GM23338 (cell line): ENCODE measurements around the gene SPINDOC. TPM values are rescaled to one million over a fixed set of nuclear protein-coding genes. Genes with fewer than 3 reads are reported as not detected.

Experiments
- ATAC-seq: fragments of 200-7000 bp; cut with Tn5 transposase; 3 replicates; pipeline ENCODE4 v1.9.1; 2020
- DNase-seq: peaks from one replicate; pipeline ENCODE4 v3.0.0-alpha.2; 2015; ENCODE audit warnings: low spot score
- H2AFZ ChIP-seq: fragments of 200-600 bp; sonication (generic); 2 replicates; pipeline ENCODE4 v1.8.0; 2016; ENCODE audit warnings: antibody characterized with exemption, mild to moderate bottlenecking, moderate library complexity
- H3F3A ChIP-seq: fragments of 200-600 bp; sonication (generic); replicated peaks from 2 replicates; pipeline ENCODE4 v1.8.0; 2017; ENCODE audit warnings: antibody characterized with exemption, mixed run types, low read depth
- H3K27ac ChIP-seq: fragments of 200-600 bp; sonication (generic); 2 replicates; pipeline ENCODE4 v1.6.1; 2016; ENCODE audit warnings: low read depth
- H3K27me3 ChIP-seq: fragments of 200-600 bp; sonication (generic); 2 replicates; pipeline ENCODE4 v1.8.0; 2016; ENCODE audit warnings: mild to moderate bottlenecking, mixed run types, moderate library complexity; ENCODE audit not compliant: insufficient read depth
- H3K36me3 ChIP-seq: fragments of 200-600 bp; sonication (generic); 2 replicates; pipeline ENCODE4 v1.8.0; 2016; ENCODE audit warnings: mild to moderate bottlenecking; ENCODE audit not compliant: insufficient read depth
- H3K4me1 ChIP-seq: fragments of 200-600 bp; sonication (generic); 2 replicates; pipeline ENCODE4 v1.8.0; 2016; ENCODE audit warnings: mild to moderate bottlenecking, moderate library complexity; ENCODE audit not compliant: insufficient read depth
- H3K4me2 ChIP-seq: fragments of 200-600 bp; sonication (generic); 2 replicates; pipeline ENCODE4 v1.7.1; 2017; ENCODE audit warnings: mixed run types
- H3K4me3 ChIP-seq: fragments of 200-600 bp; sonication (generic); 2 replicates; pipeline ENCODE4 v1.6.1; 2016; ENCODE audit warnings: mixed run types
- H3K79me2 ChIP-seq: fragments of 200-600 bp; sonication (generic); replicated peaks from 2 replicates; pipeline ENCODE4 v1.8.0; 2017; ENCODE audit warnings: mild to moderate bottlenecking; ENCODE audit not compliant: insufficient read depth
- H3K9me2 ChIP-seq: fragments of 200-600 bp; sonication (generic); 2 replicates; pipeline ENCODE4 v1.8.0; 2017; ENCODE audit not compliant: insufficient read depth
- H4K20me1 ChIP-seq: fragments of 200-600 bp; sonication (generic); replicated peaks from 2 replicates; pipeline ENCODE4 v1.8.0; 2017; ENCODE audit warnings: mild to moderate bottlenecking; ENCODE audit not compliant: insufficient read depth
- H3K27ac Mint-ChIP-seq: 2 replicates; pipeline ENCODE4 v1.8.0; 2020; ENCODE audit warnings: inconsistent platforms, mild to moderate bottlenecking, moderate library complexity, mixed read lengths
- H3K27me3 Mint-ChIP-seq: 3 replicates; pipeline ENCODE4 v1.8.0; 2022; ENCODE audit warnings: low read depth, mild to moderate bottlenecking, moderate library complexity, mixed read lengths, inconsistent platforms; ENCODE audit not compliant: insufficient read depth, poor library complexity
- H3K36me3 Mint-ChIP-seq: 3 replicates; pipeline ENCODE4 v1.8.0; 2021; ENCODE audit warnings: low read depth, mild to moderate bottlenecking, inconsistent platforms, moderate library complexity, mixed read lengths
- H3K4me1 Mint-ChIP-seq: 3 replicates; pipeline ENCODE4 v1.8.0; 2020; ENCODE audit warnings: mild to moderate bottlenecking, inconsistent platforms, mixed read lengths
- H3K4me3 Mint-ChIP-seq: 3 replicates; pipeline ENCODE4 v1.8.0; 2021; ENCODE audit warnings: moderate library complexity, mild to moderate bottlenecking, inconsistent platforms, mixed read lengths
- H3K9me3 Mint-ChIP-seq: 3 replicates; pipeline ENCODE4 v1.8.0; 2020; ENCODE audit warnings: moderate library complexity, mild to moderate bottlenecking, inconsistent platforms, mixed read lengths
- CREB1 ChIP-seq: fragments of 250-450 bp; sonication (Bioruptor Pico); IDR thresholded peaks from 2 replicates; pipeline ENCODE4 v1.5.0; 2020; ENCODE audit warnings: low read depth, mild to moderate bottlenecking, moderate library complexity
- EZH2phosphoT487 ChIP-seq: fragments of 200-600 bp; sonication (generic); IDR thresholded peaks from one replicate; pipeline ENCODE4 v1.8.1; 2018; ENCODE audit warnings: antibody characterized with exemption; ENCODE audit not compliant: unreplicated experiment
- JUNB ChIP-seq: IDR thresholded peaks from one replicate; pipeline ENCODE4 v1.6.1; 2016; ENCODE audit warnings: antibody characterized with exemption; ENCODE audit not compliant: unreplicated experiment
- POLR2AphosphoS5 ChIP-seq: IDR thresholded peaks from 2 replicates; pipeline ENCODE4 v1.6.1; 2016; ENCODE audit warnings: antibody characterized with exemption, low read depth
- STAT1 ChIP-seq: IDR thresholded peaks from one replicate; pipeline ENCODE4 v1.6.1; 2016; ENCODE audit warnings: antibody characterized with exemption; ENCODE audit not compliant: unreplicated experiment
- ZNF331 ChIP-seq: fragments of 250-450 bp; sonication (Bioruptor Pico); IDR thresholded peaks from 2 replicates; pipeline ENCODE4 v1.5.0; 2020; ENCODE audit warnings: low read depth, mild to moderate bottlenecking, moderate library complexity
- polyA plus RNA-seq: library from polyadenylated mRNA; unstranded; fragments of >200 nt; fragmentation: Nextera tagmentation; extraction: Ambion mirVana; gene quantifications from 2 replicates; pipeline ENCODE4 v1.2.1, GENCODE V29; 2016
- total RNA-seq: library from RNA; depleted of rRNA; stranded (reverse); fragments of >200 nt; shearing (Covaris generic); gene quantifications from 2 replicates; pipeline ENCODE4 v1.2.3, GENCODE V29; 2014
- TF ChIP-seq, protein P1 (sequence below): IDR thresholded peaks from one replicate; pipeline ENCODE4 v1.6.1; 2018; ENCODE audit warnings: antibody characterized with exemption; ENCODE audit not compliant: unreplicated experiment
- TF ChIP-seq, protein P2 (sequence below), 2 experiments: fragments of 200-600 bp in 1 of 2; sonication (generic) in 1 of 2; conservative IDR thresholded peaks; 2 replicates each; pipeline versions ENCODE4 v1.5.1 to v1.6.1; 2016 to 2017; ENCODE audit warnings: antibody characterized with exemption in 2 of 2, low read depth in 2 of 2, mild to moderate bottlenecking in 2 of 2, moderate library complexity in 1 of 2
- TF ChIP-seq, protein P3 (sequence below): fragments of 250-450 bp; sonication (Bioruptor Pico); IDR thresholded peaks from 2 replicates; pipeline ENCODE4 v1.5.0; 2020; ENCODE audit warnings: mild to moderate bottlenecking, moderate library complexity
- TF ChIP-seq, protein P4 (sequence below): IDR thresholded peaks from 2 replicates; pipeline ENCODE4 v1.6.1; 2016; ENCODE audit warnings: antibody characterized with exemption

Gene SPINDOC
- total and polyA plus RNA-seq, 2 experiments from 2014 or later: 9.4 to 84.7 TPM

DNA sequence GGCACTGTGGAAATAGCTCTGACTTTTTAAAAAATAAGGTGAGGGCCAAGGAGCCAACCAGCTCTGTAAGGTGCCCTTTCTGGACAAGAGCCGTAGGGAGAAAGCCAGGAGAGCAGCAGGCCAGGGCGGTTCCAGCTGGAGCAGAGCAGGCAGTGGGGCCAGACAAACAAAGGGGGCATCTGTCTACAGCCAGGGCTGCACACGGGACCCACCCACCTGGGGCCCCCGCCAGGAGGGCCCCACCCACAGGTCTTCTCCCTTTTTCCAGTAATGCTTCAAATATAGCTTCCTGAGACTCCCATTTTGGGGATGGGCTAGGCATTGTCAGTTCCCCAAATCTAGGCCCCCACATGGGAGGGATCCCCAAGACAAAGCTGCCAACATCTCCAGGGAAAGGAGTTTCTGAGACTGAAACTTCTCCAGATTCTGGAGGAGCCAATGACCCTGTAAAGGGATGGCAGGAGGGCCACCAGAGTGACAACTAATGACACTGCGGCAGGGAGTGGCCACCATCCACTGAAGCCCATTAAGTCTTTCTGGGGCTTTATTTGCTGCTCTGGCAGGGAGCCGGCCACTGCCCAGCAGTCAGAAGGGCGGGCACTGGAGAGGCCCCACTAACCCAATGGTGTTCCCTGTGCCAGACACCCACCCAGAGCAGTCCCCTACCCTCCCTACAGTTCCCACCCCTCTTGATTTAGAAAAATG is 46.6 kb upstream of the SPINDOC start (continued):
- TF ChIP-seq, protein P1, sequence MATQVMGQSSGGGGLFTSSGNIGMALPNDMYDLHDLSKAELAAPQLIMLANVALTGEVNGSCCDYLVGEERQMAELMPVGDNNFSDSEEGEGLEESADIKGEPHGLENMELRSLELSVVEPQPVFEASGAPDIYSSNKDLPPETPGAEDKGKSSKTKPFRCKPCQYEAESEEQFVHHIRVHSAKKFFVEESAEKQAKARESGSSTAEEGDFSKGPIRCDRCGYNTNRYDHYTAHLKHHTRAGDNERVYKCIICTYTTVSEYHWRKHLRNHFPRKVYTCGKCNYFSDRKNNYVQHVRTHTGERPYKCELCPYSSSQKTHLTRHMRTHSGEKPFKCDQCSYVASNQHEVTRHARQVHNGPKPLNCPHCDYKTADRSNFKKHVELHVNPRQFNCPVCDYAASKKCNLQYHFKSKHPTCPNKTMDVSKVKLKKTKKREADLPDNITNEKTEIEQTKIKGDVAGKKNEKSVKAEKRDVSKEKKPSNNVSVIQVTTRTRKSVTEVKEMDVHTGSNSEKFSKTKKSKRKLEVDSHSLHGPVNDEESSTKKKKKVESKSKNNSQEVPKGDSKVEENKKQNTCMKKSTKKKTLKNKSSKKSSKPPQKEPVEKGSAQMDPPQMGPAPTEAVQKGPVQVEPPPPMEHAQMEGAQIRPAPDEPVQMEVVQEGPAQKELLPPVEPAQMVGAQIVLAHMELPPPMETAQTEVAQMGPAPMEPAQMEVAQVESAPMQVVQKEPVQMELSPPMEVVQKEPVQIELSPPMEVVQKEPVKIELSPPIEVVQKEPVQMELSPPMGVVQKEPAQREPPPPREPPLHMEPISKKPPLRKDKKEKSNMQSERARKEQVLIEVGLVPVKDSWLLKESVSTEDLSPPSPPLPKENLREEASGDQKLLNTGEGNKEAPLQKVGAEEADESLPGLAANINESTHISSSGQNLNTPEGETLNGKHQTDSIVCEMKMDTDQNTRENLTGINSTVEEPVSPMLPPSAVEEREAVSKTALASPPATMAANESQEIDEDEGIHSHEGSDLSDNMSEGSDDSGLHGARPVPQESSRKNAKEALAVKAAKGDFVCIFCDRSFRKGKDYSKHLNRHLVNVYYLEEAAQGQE: no peak
- no peak for TF ChIP-seq POLR2AphosphoS5
- no peak for TF ChIP-seq ZNF331 (CRISPR knock-in tag)
- TF ChIP-seq, protein P2, sequence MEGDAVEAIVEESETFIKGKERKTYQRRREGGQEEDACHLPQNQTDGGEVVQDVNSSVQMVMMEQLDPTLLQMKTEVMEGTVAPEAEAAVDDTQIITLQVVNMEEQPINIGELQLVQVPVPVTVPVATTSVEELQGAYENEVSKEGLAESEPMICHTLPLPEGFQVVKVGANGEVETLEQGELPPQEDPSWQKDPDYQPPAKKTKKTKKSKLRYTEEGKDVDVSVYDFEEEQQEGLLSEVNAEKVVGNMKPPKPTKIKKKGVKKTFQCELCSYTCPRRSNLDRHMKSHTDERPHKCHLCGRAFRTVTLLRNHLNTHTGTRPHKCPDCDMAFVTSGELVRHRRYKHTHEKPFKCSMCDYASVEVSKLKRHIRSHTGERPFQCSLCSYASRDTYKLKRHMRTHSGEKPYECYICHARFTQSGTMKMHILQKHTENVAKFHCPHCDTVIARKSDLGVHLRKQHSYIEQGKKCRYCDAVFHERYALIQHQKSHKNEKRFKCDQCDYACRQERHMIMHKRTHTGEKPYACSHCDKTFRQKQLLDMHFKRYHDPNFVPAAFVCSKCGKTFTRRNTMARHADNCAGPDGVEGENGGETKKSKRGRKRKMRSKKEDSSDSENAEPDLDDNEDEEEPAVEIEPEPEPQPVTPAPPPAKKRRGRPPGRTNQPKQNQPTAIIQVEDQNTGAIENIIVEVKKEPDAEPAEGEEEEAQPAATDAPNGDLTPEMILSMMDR (conservative IDR thresholded peaks at IDR 0.05; ENCODE audit: low read depth in 2 of 2): no peak

DNA sequence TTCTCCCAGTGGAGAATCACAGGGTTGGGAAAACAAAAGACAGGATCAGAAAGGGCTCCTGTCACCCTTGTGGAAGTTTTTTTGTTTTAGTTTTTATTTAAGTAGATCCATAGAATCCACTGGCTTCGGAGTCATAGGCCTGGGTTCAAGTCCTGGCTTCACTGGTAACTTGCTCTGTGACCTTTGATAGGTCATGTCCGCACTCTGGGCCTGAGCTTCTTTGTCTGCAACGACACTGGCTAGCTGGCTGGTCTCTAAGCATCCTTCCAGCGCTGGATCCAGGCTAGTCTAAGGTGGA is 46.0 kb upstream of the SPINDOC start:
- Histone ChIP-seq H3K4me2 (peak overlapping the region; percentile 98), H3K27me3 (peaks cover 26% of the 10 kb centered on the region), H3K27ac (no peak overlapping the region), H2AFZ (no peak overlapping the region), H3K4me3 (peak overlapping the region; percentile 88), H3K79me2 (peaks cover 35% of the 10 kb centered on the region), H3K9me2 (no peaks in the 10 kb centered on the region), H4K20me1 (peaks cover 12% of the 10 kb centered on the region), H3K36me3 (no peaks in the 10 kb centered on the region), H3K4me1 (peaks cover 37% of the 10 kb centered on the region), H3F3A (peaks cover 14% of the 10 kb centered on the region)
- H3K9me3 Mint-ChIP-seq: peaks cover 3% of the 10 kb centered on the region; the same call in 1 of the 3 replicates
- no peak for ATAC-seq
- peaks cover 14% of the 10 kb centered on the region; the same call in 2 of the 3 replicates for H3K36me3 Mint-ChIP-seq
- peaks cover 37% of the 10 kb centered on the region for H3K4me1 Mint-ChIP-seq
- H3K27ac Mint-ChIP-seq: peak overlapping the region; percentile 95; the same call in 1 of the 2 replicates
- H3K4me3 Mint-ChIP-seq: peak overlapping the region; percentile 91
- H3K27me3 Mint-ChIP-seq: peaks cover 37% of the 10 kb centered on the region
- DNase-seq: no peak
- TF ChIP-seq JUNB (no peak), ZNF331 (CRISPR knock-in tag) (no peak), STAT1 (no peak), CREB1 (CRISPR knock-in tag) (no peak), EZH2phosphoT487 (no peak)
- TF ChIP-seq, protein P3, sequence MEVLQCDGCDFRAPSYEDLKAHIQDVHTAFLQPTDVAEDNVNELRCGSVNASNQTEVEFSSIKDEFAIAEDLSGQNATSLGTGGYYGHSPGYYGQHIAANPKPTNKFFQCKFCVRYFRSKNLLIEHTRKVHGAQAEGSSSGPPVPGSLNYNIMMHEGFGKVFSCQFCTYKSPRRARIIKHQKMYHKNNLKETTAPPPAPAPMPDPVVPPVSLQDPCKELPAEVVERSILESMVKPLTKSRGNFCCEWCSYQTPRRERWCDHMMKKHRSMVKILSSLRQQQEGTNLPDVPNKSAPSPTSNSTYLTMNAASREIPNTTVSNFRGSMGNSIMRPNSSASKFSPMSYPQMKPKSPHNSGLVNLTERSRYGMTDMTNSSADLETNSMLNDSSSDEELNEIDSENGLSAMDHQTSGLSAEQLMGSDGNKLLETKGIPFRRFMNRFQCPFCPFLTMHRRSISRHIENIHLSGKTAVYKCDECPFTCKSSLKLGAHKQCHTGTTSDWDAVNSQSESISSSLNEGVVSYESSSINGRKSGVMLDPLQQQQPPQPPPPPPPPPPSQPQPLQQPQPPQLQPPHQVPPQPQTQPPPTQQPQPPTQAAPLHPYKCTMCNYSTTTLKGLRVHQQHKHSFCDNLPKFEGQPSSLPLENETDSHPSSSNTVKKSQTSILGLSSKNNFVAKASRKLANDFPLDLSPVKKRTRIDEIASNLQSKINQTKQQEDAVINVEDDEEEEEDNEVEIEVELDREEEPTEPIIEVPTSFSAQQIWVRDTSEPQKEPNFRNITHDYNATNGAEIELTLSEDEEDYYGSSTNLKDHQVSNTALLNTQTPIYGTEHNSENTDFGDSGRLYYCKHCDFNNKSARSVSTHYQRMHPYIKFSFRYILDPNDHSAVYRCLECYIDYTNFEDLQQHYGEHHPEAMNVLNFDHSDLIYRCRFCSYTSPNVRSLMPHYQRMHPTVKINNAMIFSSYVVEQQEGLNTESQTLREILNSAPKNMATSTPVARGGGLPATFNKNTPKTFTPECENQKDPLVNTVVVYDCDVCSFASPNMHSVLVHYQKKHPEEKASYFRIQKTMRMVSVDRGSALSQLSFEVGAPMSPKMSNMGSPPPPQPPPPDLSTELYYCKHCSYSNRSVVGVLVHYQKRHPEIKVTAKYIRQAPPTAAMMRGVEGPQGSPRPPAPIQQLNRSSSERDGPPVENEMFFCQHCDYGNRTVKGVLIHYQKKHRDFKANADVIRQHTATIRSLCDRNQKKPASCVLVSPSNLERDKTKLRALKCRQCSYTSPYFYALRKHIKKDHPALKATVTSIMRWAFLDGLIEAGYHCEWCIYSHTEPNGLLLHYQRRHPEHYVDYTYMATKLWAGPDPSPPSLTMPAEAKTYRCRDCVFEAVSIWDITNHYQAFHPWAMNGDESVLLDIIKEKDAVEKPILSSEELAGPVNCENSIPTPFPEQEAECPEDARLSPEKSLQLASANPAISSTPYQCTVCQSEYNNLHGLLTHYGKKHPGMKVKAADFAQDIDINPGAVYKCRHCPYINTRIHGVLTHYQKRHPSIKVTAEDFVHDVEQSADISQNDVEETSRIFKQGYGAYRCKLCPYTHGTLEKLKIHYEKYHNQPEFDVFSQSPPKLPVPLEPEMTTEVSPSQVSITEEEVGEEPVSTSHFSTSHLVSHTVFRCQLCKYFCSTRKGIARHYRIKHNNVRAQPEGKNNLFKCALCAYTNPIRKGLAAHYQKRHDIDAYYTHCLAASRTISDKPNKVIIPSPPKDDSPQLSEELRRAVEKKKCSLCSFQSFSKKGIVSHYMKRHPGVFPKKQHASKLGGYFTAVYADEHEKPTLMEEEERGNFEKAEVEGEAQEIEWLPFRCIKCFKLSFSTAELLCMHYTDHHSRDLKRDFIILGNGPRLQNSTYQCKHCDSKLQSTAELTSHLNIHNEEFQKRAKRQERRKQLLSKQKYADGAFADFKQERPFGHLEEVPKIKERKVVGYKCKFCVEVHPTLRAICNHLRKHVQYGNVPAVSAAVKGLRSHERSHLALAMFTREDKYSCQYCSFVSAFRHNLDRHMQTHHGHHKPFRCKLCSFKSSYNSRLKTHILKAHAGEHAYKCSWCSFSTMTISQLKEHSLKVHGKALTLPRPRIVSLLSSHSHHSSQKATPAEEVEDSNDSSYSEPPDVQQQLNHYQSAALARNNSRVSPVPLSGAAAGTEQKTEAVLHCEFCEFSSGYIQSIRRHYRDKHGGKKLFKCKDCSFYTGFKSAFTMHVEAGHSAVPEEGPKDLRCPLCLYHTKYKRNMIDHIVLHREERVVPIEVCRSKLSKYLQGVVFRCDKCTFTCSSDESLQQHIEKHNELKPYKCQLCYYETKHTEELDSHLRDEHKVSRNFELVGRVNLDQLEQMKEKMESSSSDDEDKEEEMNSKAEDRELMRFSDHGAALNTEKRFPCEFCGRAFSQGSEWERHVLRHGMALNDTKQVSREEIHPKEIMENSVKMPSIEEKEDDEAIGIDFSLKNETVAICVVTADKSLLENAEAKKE (CRISPR knock-in tag): no peak
- TF ChIP-seq, protein P4, sequence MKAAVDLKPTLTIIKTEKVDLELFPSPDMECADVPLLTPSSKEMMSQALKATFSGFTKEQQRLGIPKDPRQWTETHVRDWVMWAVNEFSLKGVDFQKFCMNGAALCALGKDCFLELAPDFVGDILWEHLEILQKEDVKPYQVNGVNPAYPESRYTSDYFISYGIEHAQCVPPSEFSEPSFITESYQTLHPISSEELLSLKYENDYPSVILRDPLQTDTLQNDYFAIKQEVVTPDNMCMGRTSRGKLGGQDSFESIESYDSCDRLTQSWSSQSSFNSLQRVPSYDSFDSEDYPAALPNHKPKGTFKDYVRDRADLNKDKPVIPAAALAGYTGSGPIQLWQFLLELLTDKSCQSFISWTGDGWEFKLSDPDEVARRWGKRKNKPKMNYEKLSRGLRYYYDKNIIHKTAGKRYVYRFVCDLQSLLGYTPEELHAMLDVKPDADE: no peak
